Cardiac septum (tissue), 1 donor: ENCODE measurements around the gene MYBPHL. TPM values are rescaled to one million over a fixed set of nuclear protein-coding genes. Genes with fewer than 3 reads are reported as not detected.

Source experiments
- DNase-seq: peaks from one replicate; pipeline ENCODE4 v3.0.0-alpha.2; 2020; ENCODE audit warnings: low spot score
- intact Hi-C: fragments of 100-400 bp; cut with DNase I; formaldehyde crosslinking; loops from one replicate; pipeline ENCODE4 v1.14.0; 2022
- total RNA-seq: library from RNA; stranded (reverse); fragmentation: NEBNext Ultra II Directional; extraction: Animal tissue kit (Norgen Biotek cat#: 25700); gene quantifications from one replicate; pipeline ENCODE4 v1.2.1, GENCODE V29; 2021
- donor health status: DM: no; HTN: no; CAD: no.

MYBPHL gene
- total RNA-seq, 1 donor from 2014 or later: 1.2 TPM

DNA sequence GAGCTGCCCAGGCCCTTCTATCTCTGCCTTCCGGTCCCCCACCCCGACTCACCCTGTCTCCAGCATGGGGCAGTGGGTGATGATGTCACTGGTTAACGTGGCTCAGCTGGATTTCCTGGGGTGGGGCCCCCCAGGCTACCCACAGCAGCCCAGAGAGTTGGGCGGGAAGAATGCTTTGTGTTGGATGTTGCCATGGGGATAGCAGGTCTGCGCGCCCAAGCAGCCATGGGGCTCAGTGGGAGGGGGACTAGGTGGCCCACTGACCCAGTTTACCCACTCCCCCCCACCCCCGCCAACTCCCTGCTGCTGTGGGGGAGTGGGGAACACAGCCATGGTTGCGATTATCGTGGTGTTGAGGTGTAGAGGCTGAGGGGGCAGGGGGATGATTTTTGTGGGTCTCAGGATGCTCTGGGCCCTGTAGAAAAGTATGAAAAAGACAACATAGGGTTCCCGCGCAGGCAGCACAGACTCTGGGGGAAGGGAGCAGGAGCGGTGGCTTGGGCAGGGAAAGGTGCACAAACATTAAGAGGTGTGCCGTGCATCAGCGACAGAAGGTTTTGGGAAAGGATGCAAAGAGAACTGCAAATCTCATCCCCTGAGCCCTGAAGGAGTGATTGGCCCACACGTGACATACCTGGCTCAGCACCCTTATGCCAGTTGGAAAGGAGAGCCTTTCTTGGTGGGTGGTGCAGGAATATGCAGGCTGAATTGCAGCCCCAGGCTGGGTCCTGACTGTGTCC lies 49.0 kb downstream of the MYBPHL start:
- intact Hi-C loops: no loop called here
- no peak for DNase-seq

DNA sequence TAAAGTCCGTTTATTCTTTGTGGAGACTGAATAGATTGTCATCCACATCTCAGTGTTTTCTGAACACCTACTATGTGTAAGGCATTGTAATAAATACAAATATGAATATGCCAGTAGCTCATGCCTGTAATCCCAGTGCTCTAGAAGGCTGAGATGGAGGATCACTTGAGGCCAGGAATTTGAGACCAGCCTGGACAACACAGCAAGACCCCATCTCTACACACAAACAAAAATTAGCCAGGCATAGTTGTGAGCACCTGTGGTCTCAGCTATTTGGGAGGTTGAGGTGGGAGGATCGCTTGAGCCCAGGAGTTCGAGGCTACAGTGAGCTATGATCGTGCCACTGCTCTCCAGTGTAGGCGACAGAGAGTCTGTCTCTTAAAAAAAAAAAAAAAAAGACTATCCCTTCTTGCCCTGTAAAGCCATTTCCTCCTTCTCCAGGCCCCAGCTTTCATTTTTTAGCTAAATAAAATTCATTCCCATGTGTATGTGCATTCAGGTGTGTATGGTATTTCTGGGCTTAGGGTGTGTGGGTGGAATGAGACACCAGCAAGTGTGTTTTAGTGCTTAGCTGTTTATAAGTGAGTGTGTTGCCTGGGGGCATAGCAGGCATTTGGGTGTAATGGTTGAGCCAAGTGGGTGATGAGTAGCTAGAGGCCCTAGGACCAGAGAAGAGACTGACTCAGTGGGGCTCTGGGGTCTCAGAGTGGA lies 49.7 kb downstream of the MYBPHL start:
- no peak for DNase-seq
- intact Hi-C loops: no loop called here

DNA sequence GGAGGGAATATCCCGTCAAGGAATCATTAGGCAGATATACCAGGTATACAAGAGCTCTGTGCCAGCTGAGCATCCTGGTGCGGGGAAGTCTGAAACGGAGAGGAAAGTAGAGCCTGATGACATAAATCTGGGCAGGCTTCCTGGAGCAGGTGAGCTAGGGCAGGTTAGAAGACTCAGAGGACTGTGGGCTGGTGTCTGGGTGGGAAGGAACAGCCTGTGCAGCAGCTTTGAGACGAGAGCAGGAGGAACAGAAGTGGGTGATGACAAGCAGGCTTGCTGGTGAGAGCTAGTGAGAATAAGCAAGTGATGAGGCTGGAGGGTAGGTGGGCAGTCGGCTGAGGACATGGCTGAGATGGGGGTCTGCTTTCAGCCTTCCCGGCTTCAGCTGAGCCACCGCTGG lies 50.7 kb downstream of the MYBPHL start:
- intact Hi-C loops: no loop called here
- DNase-seq: no peak

DNA sequence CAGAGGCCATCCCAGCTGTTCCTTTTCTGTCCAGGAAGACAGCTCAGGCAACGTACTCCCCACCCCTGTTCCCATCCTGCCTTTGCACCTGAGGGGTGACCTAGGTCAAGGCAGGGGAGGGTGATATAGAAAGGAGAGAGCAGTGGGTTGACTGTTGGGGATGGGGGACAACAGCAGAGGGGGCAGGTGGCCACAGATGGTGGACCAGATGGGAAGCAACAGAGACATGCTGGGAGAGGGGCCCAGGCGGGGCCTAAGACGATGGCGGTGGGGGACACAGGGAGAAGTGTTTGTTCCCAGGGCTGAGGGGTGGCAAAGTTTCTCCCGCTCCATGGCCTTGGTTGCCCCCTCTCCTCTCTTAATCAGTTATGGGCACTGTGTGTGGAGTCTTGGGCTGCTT lies 51.1 kb downstream of the MYBPHL start:
- DNase-seq: no peak
- intact Hi-C loops: no loop called here

DNA sequence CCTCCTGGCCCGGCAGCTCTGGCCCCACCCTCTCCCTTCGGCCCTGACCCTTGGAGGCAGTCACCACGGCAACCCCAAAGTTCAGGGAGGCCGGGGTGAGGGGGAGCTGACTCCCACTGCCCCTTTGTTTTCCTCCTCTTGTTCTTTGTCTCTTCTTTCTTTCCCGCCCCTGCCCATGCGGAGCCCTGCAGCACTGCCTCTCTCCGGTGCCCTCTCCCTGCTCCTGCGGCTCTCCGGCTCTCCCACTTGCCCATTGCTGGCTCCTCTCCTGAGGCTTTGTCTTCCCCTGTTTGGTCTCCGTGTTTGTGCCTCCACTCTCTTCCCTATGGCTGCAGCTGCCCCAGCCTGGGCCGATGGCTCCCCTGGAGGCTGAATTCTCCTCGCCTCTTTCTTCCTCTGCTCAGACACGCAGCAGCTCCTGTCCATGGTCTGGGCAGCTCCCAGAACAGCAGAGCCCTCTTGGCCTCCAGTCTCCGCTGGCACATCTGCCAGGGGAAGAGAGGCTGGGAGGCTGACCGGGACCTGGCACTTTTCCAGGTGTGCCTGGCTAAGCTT lies 51.6 kb downstream of the MYBPHL start:
- intact Hi-C loops: no loop called here
- peak; percentile 54 for DNase-seq

DNA sequence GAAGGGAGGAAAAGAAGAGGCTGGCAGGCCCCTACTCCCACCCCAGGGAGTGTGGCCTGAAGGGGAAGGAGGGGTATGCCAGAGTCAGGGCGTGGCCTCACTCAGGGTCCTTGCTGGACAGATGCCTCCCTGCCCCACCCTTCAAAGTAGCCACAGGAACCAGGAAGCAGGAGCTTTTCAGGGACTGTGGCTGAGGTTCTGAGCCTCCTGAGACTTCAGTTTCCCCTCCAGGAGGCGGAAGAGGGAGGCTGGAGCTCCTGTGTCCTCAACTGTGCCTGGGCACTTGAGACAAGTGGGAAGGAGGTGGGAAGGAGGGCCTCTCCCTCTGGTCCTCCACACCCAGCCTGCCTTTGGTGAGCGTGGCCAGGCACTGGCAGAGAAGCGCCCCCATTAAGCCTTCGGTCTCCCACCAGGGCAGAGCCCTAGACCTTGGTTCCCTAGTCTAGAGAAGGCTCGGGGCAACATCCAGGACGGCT lies 52.2 kb downstream of the MYBPHL start:
- intact Hi-C loops: no loop called here
- peak; percentile 66 for DNase-seq

DNA sequence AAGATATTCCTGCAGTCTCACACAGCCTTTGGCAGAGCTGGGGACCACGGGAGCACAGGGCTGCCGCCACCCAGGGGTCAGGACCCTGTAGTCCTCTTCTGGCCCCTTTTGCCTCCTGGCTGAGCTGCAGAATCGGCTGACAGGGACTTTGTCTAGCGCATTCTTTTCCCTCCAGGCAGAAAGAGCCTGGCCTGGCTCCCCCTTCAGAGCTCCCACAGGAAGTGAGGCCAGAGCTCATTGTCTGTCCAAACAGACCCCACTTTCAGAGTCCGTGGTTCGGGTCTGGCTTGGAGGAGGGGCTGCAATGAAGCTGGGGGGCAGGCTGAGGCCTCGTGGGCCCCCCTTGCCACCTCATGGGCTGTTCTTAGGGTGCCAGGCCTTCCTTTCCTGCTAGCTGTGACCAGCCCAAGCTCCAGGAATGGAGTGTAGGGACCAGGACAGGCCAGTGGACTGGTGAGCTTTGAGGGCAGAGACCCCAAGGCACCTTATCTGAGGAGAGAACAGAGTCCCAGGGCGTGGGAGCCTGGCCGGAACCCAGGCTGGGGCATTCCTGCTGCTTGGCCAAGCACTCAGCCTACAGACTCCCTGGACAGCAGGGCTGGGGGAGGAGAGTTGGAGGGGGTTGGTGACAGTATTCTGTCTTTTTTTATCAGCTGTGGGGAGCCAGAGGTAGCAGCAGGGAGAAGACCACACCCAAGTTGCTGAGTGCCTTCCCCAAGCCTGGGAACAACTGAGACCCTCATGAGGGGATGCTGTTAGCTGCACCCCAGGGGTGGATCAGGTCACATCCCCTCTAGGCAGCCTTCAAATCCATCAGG lies 52.8 kb downstream of the MYBPHL start:
- intact Hi-C loops: no loop called here
- peak; percentile 71 for DNase-seq

DNA sequence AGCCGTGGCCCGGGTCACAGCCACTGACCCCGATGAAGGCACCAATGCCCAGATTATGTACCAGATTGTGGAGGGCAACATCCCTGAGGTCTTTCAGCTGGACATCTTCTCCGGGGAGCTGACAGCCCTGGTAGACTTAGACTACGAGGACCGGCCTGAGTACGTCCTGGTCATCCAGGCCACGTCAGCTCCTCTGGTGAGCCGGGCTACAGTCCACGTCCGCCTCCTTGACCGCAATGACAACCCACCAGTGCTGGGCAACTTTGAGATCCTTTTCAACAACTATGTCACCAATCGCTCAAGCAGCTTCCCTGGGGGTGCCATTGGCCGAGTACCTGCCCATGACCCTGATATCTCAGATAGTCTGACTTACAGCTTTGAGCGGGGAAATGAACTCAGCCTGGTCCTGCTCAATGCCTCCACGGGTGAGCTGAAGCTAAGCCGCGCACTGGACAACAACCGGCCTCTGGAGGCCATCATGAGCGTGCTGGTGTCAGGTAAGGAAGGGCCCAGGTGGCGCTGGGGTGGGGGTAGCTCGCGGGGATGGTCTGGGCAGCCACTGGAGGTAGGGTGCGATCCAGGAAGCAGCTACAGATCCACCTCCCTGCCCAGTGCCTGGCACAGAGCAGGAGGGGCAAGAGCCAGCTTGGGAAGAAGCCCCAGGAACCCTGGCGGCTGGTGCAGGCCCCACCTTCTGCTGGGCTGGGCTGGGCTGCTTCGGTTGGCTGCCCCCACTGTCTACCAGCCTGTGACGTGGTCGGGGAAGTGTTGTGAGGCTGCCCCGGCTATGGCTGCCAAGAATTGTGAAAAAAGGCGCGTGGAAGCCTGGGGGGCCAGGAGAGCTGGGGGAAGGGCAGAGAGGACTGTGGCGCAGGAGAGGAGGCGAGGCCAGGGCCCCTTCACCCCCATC lies 53.7 kb downstream of the MYBPHL start:
- DNase-seq: no peak
- intact Hi-C loops: no loop called here

DNA sequence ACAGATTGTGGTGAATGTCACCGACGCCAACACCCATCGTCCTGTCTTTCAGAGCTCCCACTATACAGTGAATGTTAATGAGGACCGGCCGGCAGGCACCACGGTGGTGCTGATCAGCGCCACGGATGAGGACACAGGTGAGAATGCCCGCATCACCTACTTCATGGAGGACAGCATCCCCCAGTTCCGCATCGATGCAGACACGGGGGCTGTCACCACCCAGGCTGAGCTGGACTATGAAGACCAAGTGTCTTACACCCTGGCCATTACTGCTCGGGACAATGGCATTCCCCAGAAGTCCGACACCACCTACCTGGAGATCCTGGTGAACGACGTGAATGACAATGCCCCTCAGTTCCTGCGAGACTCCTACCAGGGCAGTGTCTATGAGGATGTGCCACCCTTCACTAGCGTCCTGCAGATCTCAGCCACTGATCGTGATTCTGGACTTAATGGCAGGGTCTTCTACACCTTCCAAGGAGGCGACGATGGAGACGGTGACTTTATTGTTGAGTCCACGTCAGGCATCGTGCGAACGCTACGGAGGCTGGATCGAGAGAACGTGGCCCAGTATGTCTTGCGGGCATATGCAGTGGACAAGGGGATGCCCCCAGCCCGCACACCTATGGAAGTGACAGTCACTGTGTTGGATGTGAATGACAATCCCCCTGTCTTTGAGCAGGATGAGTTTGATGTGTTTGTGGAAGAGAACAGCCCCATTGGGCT lies 54.5 kb downstream of the MYBPHL start:
- DNase-seq: no peak
- intact Hi-C loops: no loop called here

DNA sequence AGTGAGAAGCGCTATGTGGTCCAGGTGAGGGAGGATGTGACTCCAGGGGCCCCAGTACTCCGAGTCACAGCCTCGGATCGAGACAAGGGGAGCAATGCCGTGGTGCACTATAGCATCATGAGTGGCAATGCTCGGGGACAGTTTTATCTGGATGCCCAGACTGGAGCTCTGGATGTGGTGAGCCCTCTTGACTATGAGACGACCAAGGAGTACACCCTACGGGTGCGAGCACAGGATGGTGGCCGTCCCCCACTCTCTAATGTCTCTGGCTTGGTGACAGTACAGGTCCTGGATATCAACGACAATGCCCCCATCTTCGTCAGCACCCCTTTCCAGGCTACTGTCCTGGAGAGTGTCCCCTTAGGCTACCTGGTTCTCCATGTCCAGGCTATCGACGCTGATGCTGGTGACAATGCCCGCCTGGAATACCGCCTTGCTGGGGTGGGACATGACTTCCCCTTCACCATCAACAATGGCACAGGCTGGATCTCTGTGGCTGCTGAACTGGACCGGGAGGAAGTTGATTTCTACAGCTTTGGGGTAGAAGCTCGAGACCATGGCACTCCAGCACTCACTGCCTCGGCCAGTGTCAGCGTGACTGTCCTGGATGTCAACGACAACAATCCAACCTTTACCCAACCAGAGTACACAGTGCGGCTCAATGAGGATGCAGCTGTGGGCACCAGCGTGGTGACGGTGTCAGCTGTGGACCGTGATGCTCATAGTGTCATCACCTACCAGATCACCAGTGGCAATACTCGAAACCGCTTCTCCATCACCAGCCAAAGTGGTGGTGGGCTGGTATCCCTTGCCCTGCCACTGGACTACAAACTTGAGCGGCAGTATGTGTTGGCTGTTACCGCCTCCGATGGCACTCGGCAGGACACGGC lies 55.3 kb downstream of the MYBPHL start:
- intact Hi-C loops: no loop called here
- DNase-seq: no peak

DNA sequence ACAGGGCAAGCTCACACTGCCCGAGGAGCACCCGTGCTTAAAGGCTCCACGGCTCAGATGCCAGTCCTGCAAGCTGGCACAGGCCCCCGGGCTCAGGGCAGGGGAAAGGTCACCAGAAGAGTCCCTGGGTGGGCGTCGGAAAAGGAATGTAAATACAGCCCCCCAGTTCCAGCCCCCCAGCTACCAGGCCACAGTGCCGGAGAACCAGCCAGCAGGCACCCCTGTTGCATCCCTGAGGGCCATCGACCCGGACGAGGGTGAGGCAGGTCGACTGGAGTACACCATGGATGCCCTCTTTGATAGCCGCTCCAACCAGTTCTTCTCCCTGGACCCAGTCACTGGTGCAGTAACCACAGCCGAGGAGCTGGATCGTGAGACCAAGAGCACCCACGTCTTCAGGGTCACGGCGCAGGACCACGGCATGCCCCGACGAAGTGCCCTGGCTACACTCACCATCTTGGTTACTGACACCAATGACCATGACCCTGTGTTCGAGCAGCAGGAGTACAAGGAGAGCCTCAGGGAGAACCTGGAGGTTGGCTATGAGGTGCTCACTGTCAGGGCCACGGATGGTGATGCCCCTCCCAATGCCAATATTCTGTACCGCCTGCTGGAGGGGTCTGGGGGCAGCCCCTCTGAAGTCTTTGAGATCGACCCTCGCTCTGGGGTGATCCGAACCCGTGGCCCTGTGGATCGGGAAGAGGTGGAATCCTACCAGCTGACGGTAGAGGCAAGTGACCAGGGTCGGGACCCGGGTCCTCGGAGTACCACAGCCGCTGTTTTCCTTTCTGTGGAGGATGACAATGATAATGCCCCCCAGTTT lies 56.1 kb downstream of the MYBPHL start:
- intact Hi-C loops: no loop called here
- DNase-seq: no peak

DNA sequence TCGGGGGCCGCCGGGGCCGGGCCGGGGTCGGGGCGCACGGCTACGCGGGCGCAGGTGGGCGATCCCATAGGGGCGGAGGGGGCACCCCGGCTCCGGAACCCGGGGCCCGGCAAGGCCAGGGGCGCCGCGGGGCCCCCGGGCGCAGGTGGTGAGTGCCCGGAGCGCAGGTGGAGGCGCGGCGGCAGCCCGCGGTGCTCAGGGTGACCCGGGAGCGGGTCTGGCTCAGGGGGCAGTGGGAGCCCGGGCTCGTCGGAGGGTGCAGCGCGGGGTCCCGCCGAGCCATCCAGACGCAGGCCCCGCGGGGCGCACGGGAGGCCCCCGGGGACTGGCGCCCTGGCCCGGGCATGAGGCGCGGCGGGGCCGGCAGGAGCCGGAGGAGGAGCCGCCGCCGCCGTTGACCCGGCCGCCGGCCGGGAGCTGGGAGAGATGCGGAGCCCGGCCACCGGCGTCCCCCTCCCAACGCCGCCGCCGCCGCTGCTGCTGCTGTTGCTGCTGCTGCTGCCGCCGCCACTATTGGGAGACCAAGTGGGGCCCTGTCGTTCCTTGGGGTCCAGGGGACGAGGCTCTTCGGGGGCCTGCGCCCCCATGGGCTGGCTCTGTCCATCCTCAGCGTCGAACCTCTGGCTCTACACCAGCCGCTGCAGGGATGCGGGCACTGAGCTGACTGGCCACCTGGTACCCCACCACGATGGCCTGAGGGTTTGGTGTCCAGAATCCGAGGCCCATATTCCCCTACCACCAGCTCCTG lies 57.0 kb downstream of the MYBPHL start:
- DNase-seq: no peak
- intact Hi-C loops: no loop called here

DNA sequence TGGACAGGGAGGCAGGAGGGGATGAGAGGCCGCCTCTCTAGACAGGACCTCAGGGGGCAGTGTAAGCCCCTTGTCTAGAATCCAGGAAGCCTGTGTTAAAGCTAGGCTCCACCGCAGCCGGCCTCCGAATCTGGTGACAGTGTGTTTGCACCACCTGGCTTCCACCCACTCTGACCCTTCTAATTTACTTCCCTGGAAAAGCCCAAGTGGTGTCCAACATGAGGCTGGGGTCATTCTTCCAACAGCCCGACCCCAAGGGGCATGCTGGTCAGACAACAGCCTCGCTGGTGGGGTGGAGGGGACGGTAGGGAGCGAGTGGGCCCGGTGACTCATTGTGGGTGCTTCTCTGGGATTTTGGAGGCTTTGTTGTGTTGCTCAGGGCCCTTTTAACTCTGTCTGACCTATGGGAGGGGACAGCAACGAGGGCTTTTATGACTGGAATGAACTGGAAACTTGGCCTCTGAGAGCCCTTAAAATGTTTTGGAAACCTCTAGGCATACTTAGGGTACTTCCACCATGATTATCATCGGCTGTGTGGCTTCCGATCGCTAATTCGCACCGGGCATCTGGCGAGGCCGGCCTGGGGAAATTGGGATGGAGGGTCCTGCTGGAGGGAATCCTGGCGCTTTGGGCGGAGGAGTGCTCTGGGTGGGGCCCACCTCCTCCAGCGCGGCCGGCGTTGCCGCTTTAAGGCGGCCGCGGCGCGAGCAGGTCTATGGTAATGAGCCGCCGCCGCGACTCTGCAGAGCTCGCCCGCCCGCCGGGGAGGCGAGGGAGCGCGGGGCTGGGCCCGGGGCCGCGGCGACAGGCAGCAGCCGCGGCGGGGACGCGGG lies 57.8 kb downstream of the MYBPHL start, which contains the start of gene CELSR2:
Gene CELSR2, plus strand, starts transcription at position 743 of the 833 bp plus-strand sequence. CDS start 541 bp downstream, outside the sequence.
- intact Hi-C loops: no loop called here
- DNase-seq: peak; percentile 69

DNA sequence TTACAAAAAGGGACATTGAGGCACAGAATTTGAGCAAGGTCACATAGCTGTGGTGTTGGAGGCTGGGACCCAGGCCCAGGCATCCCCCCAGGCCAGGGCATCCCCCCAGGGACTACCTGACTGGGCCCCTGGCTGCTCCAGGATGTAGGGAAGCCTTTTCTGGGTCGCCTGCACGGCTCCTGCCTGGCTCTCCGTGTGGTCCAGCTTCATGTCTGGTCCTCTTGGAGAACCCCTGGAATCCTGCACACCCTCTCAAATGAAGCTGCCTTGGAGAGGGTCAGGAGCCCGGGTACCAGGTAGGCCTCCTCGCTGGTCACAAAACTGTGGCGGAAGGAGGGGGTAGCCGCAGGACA lies 58.4 kb downstream of the MYBPHL start:
- intact Hi-C loops: no loop called here
- peak; percentile 51 for DNase-seq
